Measurements from ENCODE around the gene TENT4B. TPM values are rescaled to one million over a fixed set of nuclear protein-coding genes. Genes with fewer than 3 reads are reported as not detected.

TENT4B gene
- total and polyA plus RNA-seq, 2 donors, result 7.8 to 8.1 TPM

GRCh38 chr16:50151756-50152155 is 1.4 kb upstream of the TENT4B start:
- Histone ChIP-seq H3K27ac (ENCODE audit: low read depth in 1 of 2, low read length in 1 of 2) (peak overlapping the region in 1 of 2 donors; percentile 18), H3K4me3 (ENCODE audit: low read length in 2 of 2) (peak overlapping the region; percentile 62 to 85), H3K9me3 (ENCODE audit: control insufficient read depth in 2 of 2, insufficient read depth in 1 of 2, low read length in 1 of 2) (no peaks in the 10 kb centered on the region), H3K27me3 (ENCODE audit: control insufficient read depth in 2 of 2, insufficient read depth in 1 of 2, low read length in 1 of 2) (no peaks in the 10 kb centered on the region), H3K4me1 (ENCODE audit: control insufficient read depth in 2 of 2, insufficient read depth in 2 of 2, low read length in 2 of 2) (peaks cover 22 to 23% of the 10 kb centered on the region in 2 donors), H3K36me3 (ENCODE audit: control insufficient read depth in 2 of 2, insufficient read depth in 2 of 2, low read length in 1 of 2) (no peaks in the 10 kb centered on the region)
- no peak for DNase-seq (ENCODE audit: low read depth in 6 of 9, low spot score in 9 of 9)
- WGBS, result 97% methylated on average over 11 of the region's 11 CpGs

- H3K9me3 ChIP-seq (ENCODE audit: control insufficient read depth in 2 of 2, insufficient read depth in 1 of 2, low read length in 1 of 2), result no peaks in the 10 kb centered on the region
- H3K27me3 ChIP-seq (ENCODE audit: control insufficient read depth in 2 of 2, insufficient read depth in 1 of 2, low read length in 1 of 2), result no peaks in the 10 kb centered on the region
- H3K27ac ChIP-seq (ENCODE audit: low read depth in 1 of 2, low read length in 1 of 2), result peak overlapping the region; percentile 94 to 98
- no peaks in the 10 kb centered on the region for H3K36me3 ChIP-seq (ENCODE audit: control insufficient read depth in 2 of 2, insufficient read depth in 2 of 2, low read length in 1 of 2)
- H3K4me1 ChIP-seq (ENCODE audit: control insufficient read depth in 2 of 2, insufficient read depth in 2 of 2, low read length in 2 of 2), result peaks cover 22 to 23% of the 10 kb centered on the region in 2 donors
- WGBS, result under 1% methylated on average over 24 of the region's 24 CpGs
- H3K4me3 ChIP-seq (ENCODE audit: low read length in 2 of 2), result peak overlapping the region; percentile 62 to 85
- peak in 3 of 9 donors; percentile 59 to 81 (median 66) for DNase-seq (ENCODE audit: low read depth in 6 of 9, low spot score in 9 of 9)
These were observed 727 bp upstream of the TENT4B start for GRCh38 chr16:50152351-50152806.

GRCh38 chr16:50153596-50154419 is 702 bp downstream of the TENT4B start:
- Histone ChIP-seq H3K27ac (ENCODE audit: low read depth in 1 of 2, low read length in 1 of 2) (peak overlapping the region in 1 of 2 donors; percentile 81), H3K4me1 (ENCODE audit: control insufficient read depth in 2 of 2, insufficient read depth in 2 of 2, low read length in 2 of 2) (peaks cover 23 to 25% of the 10 kb centered on the region in 2 donors), H3K4me3 (ENCODE audit: low read length in 2 of 2) (peak overlapping the region; percentile 66 to 85), H3K27me3 (ENCODE audit: control insufficient read depth in 2 of 2, insufficient read depth in 1 of 2, low read length in 1 of 2) (no peaks in the 10 kb centered on the region), H3K9me3 (ENCODE audit: control insufficient read depth in 2 of 2, insufficient read depth in 1 of 2, low read length in 1 of 2) (no peaks in the 10 kb centered on the region), H3K36me3 (ENCODE audit: control insufficient read depth in 2 of 2, insufficient read depth in 2 of 2, low read length in 1 of 2) (peaks cover 0 to 3% of the 10 kb centered on the region in 2 donors)
- WGBS, result 5% methylated on average over 89 of the region's 89 CpGs
- DNase-seq (ENCODE audit: low read depth in 6 of 9, low spot score in 9 of 9), result peak in 2 of 9 donors; percentile 24 to 30

- Histone ChIP-seq H3K27ac (ENCODE audit: low read depth in 1 of 2, low read length in 1 of 2) (peak overlapping the region; percentile 7 to 25), H3K9me3 (ENCODE audit: control insufficient read depth in 2 of 2, insufficient read depth in 1 of 2, low read length in 1 of 2) (no peaks in the 10 kb centered on the region), H3K4me1 (ENCODE audit: control insufficient read depth in 2 of 2, insufficient read depth in 2 of 2, low read length in 2 of 2) (peaks cover 23 to 25% of the 10 kb centered on the region in 2 donors), H3K36me3 (ENCODE audit: control insufficient read depth in 2 of 2, insufficient read depth in 2 of 2, low read length in 1 of 2) (peaks cover 0 to 3% of the 10 kb centered on the region in 2 donors), H3K4me3 (ENCODE audit: low read length in 2 of 2) (peak overlapping the region; percentile 66 to 85), H3K27me3 (ENCODE audit: control insufficient read depth in 2 of 2, insufficient read depth in 1 of 2, low read length in 1 of 2) (no peaks in the 10 kb centered on the region)
- 65% methylated on average over 10 of the region's 10 CpGs for WGBS
- DNase-seq (ENCODE audit: low read depth in 6 of 9, low spot score in 9 of 9), result peak in 2 of 9 donors; percentile 26 to 31
These were observed 1.4 kb downstream of the TENT4B start for GRCh38 chr16:50154420-50154950.

GRCh38 chr16:50155925-50156324 is 2.8 kb downstream of the TENT4B start:
- Histone ChIP-seq H3K27ac (ENCODE audit: low read depth in 1 of 2, low read length in 1 of 2) (no peak overlapping the region), H3K9me3 (ENCODE audit: control insufficient read depth in 2 of 2, insufficient read depth in 1 of 2, low read length in 1 of 2) (no peaks in the 10 kb centered on the region), H3K27me3 (ENCODE audit: control insufficient read depth in 2 of 2, insufficient read depth in 1 of 2, low read length in 1 of 2) (no peaks in the 10 kb centered on the region), H3K4me1 (ENCODE audit: control insufficient read depth in 2 of 2, insufficient read depth in 2 of 2, low read length in 2 of 2) (peaks cover 23 to 25% of the 10 kb centered on the region in 2 donors), H3K4me3 (ENCODE audit: low read length in 2 of 2) (peak overlapping the region in 1 of 2 donors; percentile 66), H3K36me3 (ENCODE audit: control insufficient read depth in 2 of 2, insufficient read depth in 2 of 2, low read length in 1 of 2) (peaks cover 0 to 3% of the 10 kb centered on the region in 2 donors)
- 92% methylated on average over 1 of the region's 1 CpG for WGBS
- no peak for DNase-seq (ENCODE audit: low read depth in 6 of 9, low spot score in 9 of 9)

GRCh38 chr16:50156590-50156989 is 3.5 kb downstream of the TENT4B start:
- Histone ChIP-seq H3K27me3 (ENCODE audit: control insufficient read depth in 2 of 2, insufficient read depth in 1 of 2, low read length in 1 of 2) (no peaks in the 10 kb centered on the region), H3K9me3 (ENCODE audit: control insufficient read depth in 2 of 2, insufficient read depth in 1 of 2, low read length in 1 of 2) (no peaks in the 10 kb centered on the region), H3K4me3 (ENCODE audit: low read length in 2 of 2) (no peak overlapping the region), H3K4me1 (ENCODE audit: control insufficient read depth in 2 of 2, insufficient read depth in 2 of 2, low read length in 2 of 2) (peaks cover 23 to 25% of the 10 kb centered on the region in 2 donors), H3K27ac (ENCODE audit: low read depth in 1 of 2, low read length in 1 of 2) (no peak overlapping the region), H3K36me3 (ENCODE audit: control insufficient read depth in 2 of 2, insufficient read depth in 2 of 2, low read length in 1 of 2) (peaks cover 0 to 3% of the 10 kb centered on the region in 2 donors)
- WGBS, result 97% methylated on average over 6 of the region's 6 CpGs
- no peak for DNase-seq (ENCODE audit: low read depth in 6 of 9, low spot score in 9 of 9)

- Histone ChIP-seq H3K27ac (ENCODE audit: low read depth in 1 of 2, low read length in 1 of 2) (peak overlapping the region in 1 of 2 donors; percentile 25), H3K4me1 (ENCODE audit: control insufficient read depth in 2 of 2, insufficient read depth in 2 of 2, low read length in 2 of 2) (peaks cover 0 to 5% of the 10 kb centered on the region in 2 donors), H3K27me3 (ENCODE audit: control insufficient read depth in 2 of 2, insufficient read depth in 1 of 2, low read length in 1 of 2) (no peaks in the 10 kb centered on the region), H3K36me3 (ENCODE audit: control insufficient read depth in 2 of 2, insufficient read depth in 2 of 2, low read length in 1 of 2) (peaks cover 0 to 3% of the 10 kb centered on the region in 2 donors), H3K9me3 (ENCODE audit: control insufficient read depth in 2 of 2, insufficient read depth in 1 of 2, low read length in 1 of 2) (no peaks in the 10 kb centered on the region), H3K4me3 (ENCODE audit: low read length in 2 of 2) (no peak overlapping the region)
- peak in 1 of 9 donors; percentile 18 for DNase-seq (ENCODE audit: low read depth in 6 of 9, low spot score in 9 of 9)
- WGBS, result 77% methylated on average over 4 of the region's 4 CpGs
These were observed 7.5 kb downstream of the TENT4B start for GRCh38 chr16:50160495-50161164.

GRCh38 chr16:50161950-50162349 is 8.8 kb downstream of the TENT4B start:
- peaks cover 0 to 3% of the 10 kb centered on the region in 2 donors for H3K36me3 ChIP-seq (ENCODE audit: control insufficient read depth in 2 of 2, insufficient read depth in 2 of 2, low read length in 1 of 2)
- no peak for DNase-seq (ENCODE audit: low read depth in 6 of 9, low spot score in 9 of 9)
- H3K4me3 ChIP-seq (ENCODE audit: low read length in 2 of 2), result no peak overlapping the region
- H3K4me1 ChIP-seq (ENCODE audit: control insufficient read depth in 2 of 2, insufficient read depth in 2 of 2, low read length in 2 of 2), result peaks cover 5 to 6% of the 10 kb centered on the region in 2 donors
- no peaks in the 10 kb centered on the region for H3K27me3 ChIP-seq (ENCODE audit: control insufficient read depth in 2 of 2, insufficient read depth in 1 of 2, low read length in 1 of 2)
- H3K9me3 ChIP-seq (ENCODE audit: control insufficient read depth in 2 of 2, insufficient read depth in 1 of 2, low read length in 1 of 2), result no peaks in the 10 kb centered on the region
- H3K27ac ChIP-seq (ENCODE audit: low read depth in 1 of 2, low read length in 1 of 2), result no peak overlapping the region
- 100% methylated on average over 2 of the region's 2 CpGs for WGBS
